A673 (cell line): ENCODE measurements around the gene TSSK6. TPM values are rescaled to one million over a fixed set of nuclear protein-coding genes. Genes with fewer than 3 reads are reported as not detected.
A peak's percentile ranks its signal among the peaks of the same experiment; 100 is the strongest.

Experiments used
- BruUV-seq: library from RNA; stranded (reverse); fragments of 400-500 nt; replicated peaks from 2 replicates; lab custom pipeline; 2021; lab: Mats Ljungman, UMichigan
- CTCF ChIA-PET: fragments of 300-600 bp; sonication (Branson Sonifier 250); formaldehyde crosslinking; loops from one replicate; lab custom pipeline; 2022; ENCODE audit warnings: antibody characterized with exemption; lab: Charles Lee
- POLR2A ChIA-PET: fragments of 300-600 bp; sonication (Branson Sonifier 250); formaldehyde crosslinking; loops from one replicate; lab custom pipeline; 2022; ENCODE audit warnings: antibody characterized with exemption; ENCODE audit not compliant: low non-redundant PET; lab: Charles Lee
- DNase-seq: peaks from one replicate; pipeline ENCODE4 v3.0.0-alpha.2; 2015; ENCODE audit warnings: low spot score
- H3K27ac ChIP-seq: fragments of 200-600 bp; sonication (generic); 2 replicates; pipeline ENCODE4 v1.5.1; 2016; ENCODE audit warnings: mixed run types, low read depth, mild to moderate bottlenecking, mixed read lengths, antibody characterized with exemption, low read length; ENCODE audit not compliant: poor library complexity, severe bottlenecking
- H3K27me3 ChIP-seq: fragments of 200-600 bp; sonication (generic); replicated peaks from 2 replicates; pipeline ENCODE4 v1.6.1; 2017; ENCODE audit warnings: mixed run types, low read depth, mild to moderate bottlenecking, mixed read lengths, antibody characterized with exemption, low read length; ENCODE audit not compliant: insufficient read depth, poor library complexity
- H3K36me3 ChIP-seq: fragments of 200-600 bp; sonication (generic); 2 replicates; pipeline ENCODE4 v1.6.1; 2016; ENCODE audit warnings: mixed run types, mild to moderate bottlenecking, mixed read lengths, antibody characterized with exemption, low read length; ENCODE audit not compliant: insufficient read depth, poor library complexity, severe bottlenecking
- H3K4me1 ChIP-seq: fragments of 200-600 bp; sonication (generic); 2 replicates; pipeline ENCODE4 v1.6.1; 2017; ENCODE audit warnings: mixed run types, mild to moderate bottlenecking, mixed read lengths, antibody characterized with exemption, low read length; ENCODE audit not compliant: insufficient read depth, poor library complexity, severe bottlenecking
- H3K4me3 ChIP-seq: fragments of 200-600 bp; sonication (generic); 2 replicates; pipeline ENCODE4 v1.5.1; 2016; ENCODE audit warnings: low read depth, mixed run types, mild to moderate bottlenecking, mixed read lengths, low read length; ENCODE audit not compliant: poor library complexity, severe bottlenecking
- H3K9me3 ChIP-seq: fragments of 200-600 bp; sonication (generic); 2 replicates; pipeline ENCODE4 v1.6.1; 2016; ENCODE audit warnings: mixed run types, low read depth, mild to moderate bottlenecking, mixed read lengths, antibody characterized with exemption, low read length; ENCODE audit not compliant: poor library complexity, severe bottlenecking
- CTCF ChIP-seq: fragments of 300-800, 200-600 bp; sonication (generic); conservative IDR thresholded peaks from 2 replicates; pipeline ENCODE4 v1.5.1; 2017; ENCODE audit warnings: low read depth, mild to moderate bottlenecking, antibody characterized with exemption, low read length, moderate library complexity, mixed read lengths
- EZH2 ChIP-seq: fragments of 200-600 bp; sonication (generic); IDR thresholded peaks from 2 replicates; pipeline ENCODE4 v1.6.1; 2017; ENCODE audit warnings: borderline replicate concordance, low read depth, mild to moderate bottlenecking, mixed read lengths, antibody characterized with exemption, low read length; ENCODE audit not compliant: poor library complexity, severe bottlenecking
- intact Hi-C: fragments of 100-400 bp; cut with micrococcal nuclease; formaldehyde crosslinking; loops from one replicate; pipeline ENCODE4 v1.10.0; 2022; ENCODE audit not compliant: unreplicated experiment
- total RNA-seq: library from RNA; stranded (reverse); gene quantifications from 2 replicates; pipeline ENCODE4 v1.2.3, GENCODE V29; 2021

TSSK6 gene
- total RNA-seq, 1 experiment from 2014 or later: 2.5 TPM

DNA sequence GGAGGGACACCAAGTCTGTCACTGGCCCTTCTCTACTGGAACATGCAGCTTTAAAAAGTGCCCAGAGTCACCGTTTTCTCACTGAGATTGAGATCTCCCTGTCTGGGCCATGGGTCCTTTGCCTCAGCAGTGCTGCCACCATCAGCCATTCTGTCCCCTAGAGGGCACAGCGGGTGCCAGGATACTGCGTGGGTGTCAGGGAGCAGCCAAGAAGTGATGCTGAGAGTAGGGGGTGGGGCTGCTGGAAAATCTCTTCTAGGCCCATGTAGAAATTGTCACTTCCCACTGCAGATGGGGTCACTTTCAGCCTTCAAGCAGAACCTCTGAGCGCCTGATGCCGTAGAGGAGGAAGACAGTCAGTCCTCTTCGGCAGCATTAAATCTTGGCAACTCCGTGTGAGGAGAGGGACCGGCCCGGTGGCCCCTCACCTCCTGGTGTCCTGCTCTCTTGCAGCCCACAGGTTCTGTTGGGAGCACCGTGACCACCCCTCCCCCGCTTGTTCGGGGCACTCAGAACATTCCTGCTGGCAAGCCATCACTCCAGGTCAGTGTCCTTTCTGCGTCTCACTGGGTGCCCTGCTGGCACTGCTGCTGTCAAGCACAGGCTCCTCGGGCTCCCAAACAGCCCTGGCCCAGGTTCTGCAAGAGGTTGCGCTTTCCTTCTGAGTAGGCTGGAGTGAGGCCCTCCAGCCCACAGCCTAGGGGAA lies 21.4 kb downstream of the TSSK6 start:
- Histone ChIP-seq H3K9me3 (no peaks in the 10 kb centered on the region), H3K36me3 (peaks cover 57% of the 10 kb centered on the region), H3K4me1 (peaks cover 31% of the 10 kb centered on the region), H3K27ac (peak overlapping the region; percentile 45), H3K4me3 (no peak overlapping the region), H3K27me3 (no peaks in the 10 kb centered on the region)
- intact Hi-C loops: loop anchor here (5.0 kb wide), 1 partner anchor 307 kb away; no protein-coding TSS in a partner anchor
- DNase-seq: peak; percentile 80
- TF ChIP-seq CTCF (peak; percentile 35; the same call in 1 of the 2 replicates), EZH2 (no peak)
- CTCF ChIA-PET: no interaction called here
- POLR2A ChIA-PET: no interaction called here
- BruUV-seq: no TSS peak

GRCh38 chr19:19492026-19492610 lies 23.2 kb downstream of the TSSK6 start:
- Histone ChIP-seq H3K27me3 (no peaks in the 10 kb centered on the region), H3K36me3 (peaks cover 41% of the 10 kb centered on the region), H3K27ac (no peak overlapping the region), H3K4me1 (peaks cover 42% of the 10 kb centered on the region), H3K9me3 (no peaks in the 10 kb centered on the region), H3K4me3 (no peak overlapping the region)
- no peak for DNase-seq
- ChIA-PET POLR2A (no interaction called here), CTCF (no interaction called here)
- TF ChIP-seq CTCF (no peak), EZH2 (no peak)
- intact Hi-C loops: loop anchor here (5.0 kb wide), 1 partner anchor 305 kb away; no protein-coding TSS in a partner anchor
- no TSS peak for BruUV-seq

GRCh38 chr19:19491321-19492025 lies 23.9 kb downstream of the TSSK6 start:
- intact Hi-C loops: loop anchor here (5.0 kb wide), 1 partner anchor 304 kb away; no protein-coding TSS in a partner anchor

More at GRCh38 chr19:19491321-19492025, 23.9 kb downstream of the TSSK6 start:
- BruUV-seq: no TSS peak
- ChIA-PET POLR2A (no interaction called here), CTCF (interaction anchor here (1.1 to 2.3 kb wide), 3 partner anchors 87 to 346 kb away, joined by 3 to 6 read pairs (median 5); no protein-coding TSS in a partner anchor)
- no peaks in the 10 kb centered on the region for H3K27me3 ChIP-seq
- H3K4me1 ChIP-seq: peaks cover 42% of the 10 kb centered on the region
- DNase-seq: no peak
- peaks cover 37% of the 10 kb centered on the region for H3K36me3 ChIP-seq
- no peak overlapping the region for H3K4me3 ChIP-seq
- TF ChIP-seq EZH2 (no peak), CTCF (no peak)
- no peaks in the 10 kb centered on the region for H3K9me3 ChIP-seq
- H3K27ac ChIP-seq: no peak overlapping the region
